22Rv1 (cell line): ENCODE data around the gene C5orf52.
"Not testable (repeated sequence)": the region's sequence is repeated elsewhere in the genome, so short reads cannot be mapped to it uniquely, and the experiment has no call there.

ENCODE experiments used
- CTCF ChIP-seq: fragments of 450-650 bp; IDR thresholded peaks from 2 replicates; pipeline ENCODE4 v1.5.1; 2017; ENCODE audit warnings: mild to moderate bottlenecking
- ZFX ChIP-seq: fragments of 450-650 bp; IDR thresholded peaks from 2 replicates; pipeline ENCODE4 v1.6.1; 2017; ENCODE audit warnings: antibody characterized with exemption, borderline replicate concordance

- not testable (repeated sequence) for TF ChIP-seq CTCF, ZFX
These were observed 24.8 kb downstream of the C5orf52 start for GRCh38 chr5:157696154-157696553.
